Measurements from ENCODE around the gene SORBS2.

- TF ChIP-seq CTCF (IDR thresholded peaks at IDR 0.05), result no peak
- TF ChIP-seq POLR2A (IDR thresholded peaks at IDR 0.05), result no peak
Observed at GRCh38 chr4:185740471-185740873, 71.5 kb downstream of the SORBS2 start.

Data from transverse colon (tissue), 3 donors.